HEK293 (cell line): ENCODE data around the gene KMT2A.

Experiments
- AEBP2 ChIP-seq: fragments of 450-650 bp; formaldehyde crosslinking; IDR thresholded peaks from 2 replicates; pipeline ENCODE4 v1.5.1; 2016; ENCODE audit warnings: missing biosample characterization, missing genetic modification characterization, borderline replicate concordance
- CTCF ChIP-seq: fragments of 450-650 bp; formaldehyde crosslinking; IDR thresholded peaks from 2 replicates; pipeline ENCODE4 v1.5.1; 2016; ENCODE audit warnings: missing biosample characterization, missing genetic modification characterization
- EGR2 ChIP-seq: fragments of 450-650 bp; formaldehyde crosslinking; IDR thresholded peaks from 2 replicates; pipeline ENCODE4 v1.5.1; 2016; ENCODE audit warnings: low read depth, missing biosample characterization, missing genetic modification characterization
- HOXD13 ChIP-seq: sonication (generic); formaldehyde crosslinking; IDR thresholded peaks from 2 replicates; pipeline ENCODE4 v1.8.0; 2022; ENCODE audit warnings: missing genetic modification reagents, borderline replicate concordance
- PATZ1 ChIP-seq: fragments of 450-650 bp; formaldehyde crosslinking; IDR thresholded peaks from 2 replicates; pipeline ENCODE4 v1.5.1; 2016; ENCODE audit warnings: missing biosample characterization, missing genetic modification characterization
- RBAK ChIP-seq: fragments of 450-650 bp; formaldehyde crosslinking; IDR thresholded peaks from 2 replicates; pipeline ENCODE4 v1.5.1; 2016; ENCODE audit warnings: missing biosample characterization, missing genetic modification characterization
- SP3 ChIP-seq: fragments of 450-650 bp; formaldehyde crosslinking; IDR thresholded peaks from 2 replicates; pipeline ENCODE4 v1.5.1; 2016; ENCODE audit warnings: missing biosample characterization, missing genetic modification characterization
- TSHZ1 ChIP-seq: fragments of 450-650 bp; formaldehyde crosslinking; IDR thresholded peaks from 2 replicates; pipeline ENCODE4 v1.5.1; 2016; ENCODE audit warnings: missing biosample characterization, missing genetic modification characterization, borderline replicate concordance
- YY2 ChIP-seq: fragments of 450-650 bp; formaldehyde crosslinking; IDR thresholded peaks from 2 replicates; pipeline ENCODE4 v1.5.1; 2016; ENCODE audit warnings: missing biosample characterization, missing genetic modification characterization
- ZBTB17 ChIP-seq: fragments of 450-650 bp; formaldehyde crosslinking; IDR thresholded peaks from 2 replicates; pipeline ENCODE4 v1.5.1; 2016; ENCODE audit warnings: missing biosample characterization, missing genetic modification characterization
- ZBTB48 ChIP-seq: fragments of 450-650 bp; formaldehyde crosslinking; IDR thresholded peaks from 2 replicates; pipeline ENCODE4 v1.5.1; 2016; ENCODE audit warnings: missing biosample characterization, missing genetic modification characterization
- ZBTB6 ChIP-seq: fragments of 450-650 bp; formaldehyde crosslinking; IDR thresholded peaks from 2 replicates; pipeline ENCODE4 v1.5.1; 2017; ENCODE audit warnings: missing biosample characterization, missing genetic modification characterization
- ZFP37 ChIP-seq: fragments of 450-650 bp; formaldehyde crosslinking; IDR thresholded peaks from 2 replicates; pipeline ENCODE4 v1.5.1; 2016; ENCODE audit warnings: missing biosample characterization, missing genetic modification characterization
- ZFP41 ChIP-seq: fragments of 450-650 bp; formaldehyde crosslinking; IDR thresholded peaks from 2 replicates; pipeline ENCODE4 v1.5.1; 2016; ENCODE audit warnings: missing biosample characterization, missing genetic modification characterization, borderline replicate concordance
- ZNF112 ChIP-seq: fragments of 450-650 bp; formaldehyde crosslinking; IDR thresholded peaks from 2 replicates; pipeline ENCODE4 v1.5.0; 2017; ENCODE audit warnings: missing biosample characterization, missing genetic modification characterization
- ZNF175 ChIP-seq: fragments of 450-650 bp; formaldehyde crosslinking; IDR thresholded peaks from 2 replicates; pipeline ENCODE4 v1.5.1; 2016; ENCODE audit warnings: missing biosample characterization, missing genetic modification characterization
- ZNF184 ChIP-seq: fragments of 450-650 bp; IDR thresholded peaks from 2 replicates; pipeline ENCODE4 v1.5.1; 2018; ENCODE audit warnings: missing biosample characterization, mild to moderate bottlenecking, missing genetic modification characterization
- ZNF19 ChIP-seq: fragments of 450-650 bp; formaldehyde crosslinking; IDR thresholded peaks from 2 replicates; pipeline ENCODE4; 2016; ENCODE audit warnings: missing biosample characterization, missing genetic modification characterization, low read depth
- ZNF211 ChIP-seq: fragments of 450-650 bp; formaldehyde crosslinking; IDR thresholded peaks from 2 replicates; pipeline ENCODE4 v1.5.1; 2016; ENCODE audit warnings: low read depth, missing biosample characterization, missing genetic modification characterization
- ZNF311 ChIP-seq: fragments of 450-650 bp; formaldehyde crosslinking; IDR thresholded peaks from 2 replicates; pipeline ENCODE4 v1.5.1; 2017; ENCODE audit warnings: missing biosample characterization, missing genetic modification characterization, borderline replicate concordance
- ZNF341 ChIP-seq: fragments of 450-650 bp; formaldehyde crosslinking; IDR thresholded peaks from 2 replicates; pipeline ENCODE4; 2016; ENCODE audit warnings: low read depth, missing biosample characterization, missing genetic modification characterization
- ZNF354C ChIP-seq: fragments of 450-650 bp; formaldehyde crosslinking; IDR thresholded peaks from 2 replicates; pipeline ENCODE4 v1.5.1; 2016; ENCODE audit warnings: missing biosample characterization, missing genetic modification characterization, low read depth, borderline replicate concordance
- ZNF37A ChIP-seq: fragments of 450-650 bp; IDR thresholded peaks from 2 replicates; pipeline ENCODE4 v1.5.1; 2018; ENCODE audit warnings: missing biosample characterization, missing genetic modification characterization
- ZNF513 ChIP-seq: fragments of 450-650 bp; IDR thresholded peaks from 2 replicates; pipeline ENCODE4 v1.5.1; 2018; ENCODE audit warnings: missing biosample characterization, missing genetic modification characterization
- ZNF530 ChIP-seq: fragments of 450-650 bp; formaldehyde crosslinking; IDR thresholded peaks from 2 replicates; pipeline ENCODE4 v1.5.1; 2016; ENCODE audit warnings: low read depth, missing biosample characterization, missing genetic modification characterization
- ZNF623 ChIP-seq: fragments of 450-650 bp; formaldehyde crosslinking; IDR thresholded peaks from 2 replicates; pipeline ENCODE4 v1.5.1; 2016; ENCODE audit warnings: missing biosample characterization, missing genetic modification characterization
- ZNF792 ChIP-seq: fragments of 450-650 bp; formaldehyde crosslinking; IDR thresholded peaks from 2 replicates; pipeline ENCODE4 v1.5.1; 2016; ENCODE audit warnings: missing biosample characterization, missing genetic modification characterization
- ZSCAN16 ChIP-seq: fragments of 450-650 bp; formaldehyde crosslinking; IDR thresholded peaks from 2 replicates; pipeline ENCODE4 v1.5.1; 2016; ENCODE audit warnings: missing biosample characterization, missing genetic modification characterization

Gene KMT2A

GRCh38 chr11:118530683-118531596 is 94.6 kb downstream of the KMT2A start, which contains the start of gene TMEM25 (continued):
- no peak for TF ChIP-seq ZNF19 (tag by site-specific recombination)
- no peak for TF ChIP-seq ZBTB6 (tag by site-specific recombination)
- TF ChIP-seq ZNF513: no peak
- TF ChIP-seq ZNF792 (tag by site-specific recombination): no peak
- TF ChIP-seq ZNF341 (tag by site-specific recombination): peak; percentile 68
- TF ChIP-seq YY2 (tag by site-specific recombination): no peak; the same call in 1 of the 2 replicates
- TF ChIP-seq ZSCAN16 (tag by site-specific recombination): no peak
- peak; percentile 71 for TF ChIP-seq EGR2 (tag by site-specific recombination)
- TF ChIP-seq ZNF623 (tag by site-specific recombination): no peak
- no peak for TF ChIP-seq ZNF37A
- no peak for TF ChIP-seq TSHZ1
- no peak for TF ChIP-seq HOXD13
- TF ChIP-seq ZNF211 (tag by site-specific recombination): no peak
- TF ChIP-seq RBAK: no peak
- TF ChIP-seq PATZ1 (tag by site-specific recombination): peak; percentile 80
- TF ChIP-seq SP3 (tag by site-specific recombination): peak; percentile 82
- TF ChIP-seq CTCF (tag by site-specific recombination): no peak; the same call in 1 of the 2 replicates
- TF ChIP-seq ZBTB17: peak; percentile 99
- no peak for TF ChIP-seq ZNF311 (tag by site-specific recombination)
- no peak for TF ChIP-seq ZFP41 (tag by site-specific recombination)
- TF ChIP-seq ZNF175 (tag by site-specific recombination): no peak
- TF ChIP-seq AEBP2: no peak
- no peak for TF ChIP-seq ZNF354C
- 0 out of 2 replicates have a peak, but pooled peaks have one; percentile 19 for TF ChIP-seq ZNF184
- no peak; the same call in 1 of the 2 replicates for TF ChIP-seq ZBTB48 (tag by site-specific recombination)
- TF ChIP-seq ZNF530 (tag by site-specific recombination): no peak
- TF ChIP-seq ZFP37 (tag by site-specific recombination): no peak
- TF ChIP-seq ZNF112 (tag by site-specific recombination): no peak
